Measurements from ENCODE around the gene ZCCHC18. TPM values are rescaled to one million over a fixed set of nuclear protein-coding genes. Genes with fewer than 3 reads are reported as not detected.

ZCCHC18 gene
- total RNA-seq, 1 donor: 3.4 TPM

Other genes starting within 250 kb of the ZCCHC18 start
- gene TMSB15B, start 149.9 kb upstream of the ZCCHC18 start, total RNA-seq: 5.9 TPM
- gene H2BW1, start 98.8 kb upstream of the ZCCHC18 start, total RNA-seq: not detected
- gene H2BW2, start 72.6 kb upstream of the ZCCHC18 start, total RNA-seq: not detected
- 3.9 TPM for gene TMSB15C, start 36.3 kb upstream of the ZCCHC18 start, total RNA-seq
- gene SLC25A53, start 44.5 kb downstream of the ZCCHC18 start, total RNA-seq: 8.3 TPM
- gene FAM199X, start 53.9 kb downstream of the ZCCHC18 start, total RNA-seq: 35.3 TPM
- gene ESX1, start 142.4 kb downstream of the ZCCHC18 start, total RNA-seq: not detected